Sciatic nerve (tissue), 2 donors: ENCODE measurements around the gene COL20A1. TPM values are rescaled to one million over a fixed set of nuclear protein-coding genes. Genes with fewer than 3 reads are reported as not detected.

ENCODE experiments used
- ATAC-seq: fragments of 200-7000 bp; cut with Tn5 transposase; one replicate; pipeline ENCODE4 v1.9.1; 2020; ENCODE audit warnings: mild to moderate bottlenecking, moderate library complexity
- DNase-seq: peaks from one replicate; pipeline ENCODE4 v3.0.0-alpha.2; 2020; ENCODE audit warnings: low spot score
- intact Hi-C: fragments of 100-400 bp; cut with DNase I; formaldehyde crosslinking; loops from one replicate; pipeline ENCODE4 v1.14.2; 2022
- total RNA-seq: library from RNA; stranded (reverse); fragmentation: NEBNext Ultra II Directional; extraction: Animal tissue kit (Norgen Biotek cat#: 25700); gene quantifications from one replicate; pipeline ENCODE4 v1.2.1, GENCODE V29; 2021
- donor health status: DM: no; HTN: no; CAD: no.
- donor health status: DM: no; HTN: no; CAD: no.

The COL20A1 gene
- total RNA-seq, 1 donor from 2014 or later = 0.22 TPM

DNA sequence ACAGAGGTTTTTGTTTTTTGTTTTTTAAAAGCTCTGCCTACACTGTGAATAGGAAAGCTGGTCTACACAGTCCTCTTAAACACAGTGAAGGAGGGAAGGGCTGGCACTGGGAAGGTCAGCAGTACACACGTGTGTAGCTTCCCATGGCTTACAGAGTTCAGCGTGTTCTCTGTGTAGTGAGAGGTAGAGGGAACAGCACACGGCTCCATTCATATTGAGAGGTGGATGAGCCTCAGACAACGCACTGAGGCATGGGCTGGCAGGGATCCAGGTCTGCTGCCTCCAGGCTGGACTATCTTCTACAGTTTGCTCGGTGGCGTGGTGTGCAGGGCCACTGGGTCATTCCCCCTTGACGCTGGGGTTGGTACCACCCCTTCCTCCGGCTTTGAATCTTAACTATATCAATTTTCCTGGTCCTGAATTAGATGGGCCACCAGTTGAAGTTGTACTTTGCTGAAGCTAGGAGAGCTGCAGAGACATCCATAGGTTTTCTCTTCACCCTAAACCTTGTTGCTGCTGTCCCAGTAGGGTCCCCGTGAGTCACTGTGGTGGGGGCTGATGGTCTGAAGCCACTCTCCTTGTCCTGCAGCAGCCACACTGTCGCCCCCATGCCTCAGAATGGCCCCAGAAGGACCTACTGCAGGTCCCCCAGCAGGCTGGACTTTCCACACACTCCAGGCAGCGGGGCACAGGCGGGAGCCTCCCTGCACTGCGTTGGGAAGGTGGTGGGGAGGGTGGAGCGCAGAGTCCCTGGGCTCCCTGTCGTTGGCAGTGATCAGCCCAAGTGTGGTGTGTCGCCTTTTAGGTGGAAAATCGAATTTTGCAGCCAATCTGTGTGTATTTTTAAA is 18.4 kb upstream of the COL20A1 start:
- DNase-seq (no peak), ATAC-seq (no peak)
- intact Hi-C loops = no loop called here

DNA sequence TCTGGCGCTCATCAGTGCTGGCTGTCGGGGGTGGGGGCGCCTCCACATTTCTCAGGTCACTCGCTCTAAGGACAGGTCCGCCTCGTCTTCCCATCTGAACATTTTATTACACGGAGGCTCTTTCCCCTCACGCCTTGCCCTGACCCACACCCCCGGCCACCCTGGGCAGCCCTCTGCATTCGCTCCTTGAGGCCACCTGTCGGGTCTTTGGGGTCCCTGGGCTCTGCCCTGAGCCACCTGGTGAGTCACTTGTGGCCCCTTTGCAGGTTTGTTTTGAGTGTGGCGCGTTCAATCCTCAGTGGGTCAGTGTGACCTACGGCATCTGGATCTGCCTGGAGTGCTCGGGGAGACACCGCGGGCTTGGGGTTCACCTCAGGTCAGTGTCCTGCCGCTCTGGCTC is 17.2 kb upstream of the COL20A1 start:
- intact Hi-C loops = no loop called here
- ATAC-seq (no peak), DNase-seq (no peak)

GRCh38 chr20:63276956-63277355 is 16.0 kb upstream of the COL20A1 start:
- ATAC-seq = no peak
- intact Hi-C loops = no loop called here
- no peak for DNase-seq

- intact Hi-C loops = no loop called here
- no peak for DNase-seq
- no peak for ATAC-seq
Measured at GRCh38 chr20:63277466-63278272, 15.3 kb upstream of the COL20A1 start.

DNA sequence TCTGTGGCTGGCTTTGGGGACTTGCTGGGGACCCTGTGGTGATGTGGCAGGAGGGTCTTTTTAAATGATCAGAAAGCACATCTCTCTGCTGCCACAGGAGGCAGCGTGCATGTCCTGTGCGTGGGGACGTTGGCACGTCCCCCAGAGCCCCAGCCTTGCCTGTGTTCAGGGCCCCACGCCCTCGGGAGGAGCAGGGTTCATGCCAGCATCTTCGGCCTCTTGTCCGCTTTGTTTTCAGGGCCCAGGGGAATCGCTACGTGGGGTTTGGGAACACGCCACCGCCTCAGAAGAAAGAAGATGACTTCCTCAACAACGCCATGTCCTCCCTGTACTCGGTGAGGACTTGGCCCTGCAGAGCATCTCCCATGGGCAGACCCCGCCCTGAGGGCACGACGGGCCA is 14.3 kb upstream of the COL20A1 start:
- ATAC-seq = no peak
- intact Hi-C loops = no loop called here
- DNase-seq = no peak

DNA sequence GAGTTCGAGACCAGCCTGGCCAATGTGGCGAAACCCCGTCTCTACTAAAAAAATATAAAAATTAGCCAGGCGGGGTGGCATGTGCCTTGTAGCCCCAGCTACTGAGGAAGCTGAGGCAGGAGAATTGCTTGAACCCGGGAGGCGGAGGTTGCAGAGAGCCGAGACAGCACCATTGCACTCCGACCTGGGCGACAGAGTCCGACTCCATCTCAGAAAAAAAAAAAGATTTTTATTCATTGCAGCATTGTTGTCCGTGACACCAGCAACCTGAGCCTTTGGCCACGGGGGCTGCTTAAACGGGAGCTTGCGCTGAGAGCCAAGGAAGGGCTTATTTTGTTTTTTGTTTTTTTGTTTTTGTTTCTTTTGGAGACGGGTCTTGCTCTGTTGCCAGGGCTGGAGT is 13.1 kb upstream of the COL20A1 start:
- intact Hi-C loops = no loop called here

GRCh38 chr20:63280371-63280770 is 12.6 kb upstream of the COL20A1 start:
- DNase-seq = no peak
- intact Hi-C loops = no loop called here
- ATAC-seq = no peak

More for the DNA sequence above, 13.1 kb upstream of the COL20A1 start:
- ATAC-seq (no peak), DNase-seq (no peak)

DNA sequence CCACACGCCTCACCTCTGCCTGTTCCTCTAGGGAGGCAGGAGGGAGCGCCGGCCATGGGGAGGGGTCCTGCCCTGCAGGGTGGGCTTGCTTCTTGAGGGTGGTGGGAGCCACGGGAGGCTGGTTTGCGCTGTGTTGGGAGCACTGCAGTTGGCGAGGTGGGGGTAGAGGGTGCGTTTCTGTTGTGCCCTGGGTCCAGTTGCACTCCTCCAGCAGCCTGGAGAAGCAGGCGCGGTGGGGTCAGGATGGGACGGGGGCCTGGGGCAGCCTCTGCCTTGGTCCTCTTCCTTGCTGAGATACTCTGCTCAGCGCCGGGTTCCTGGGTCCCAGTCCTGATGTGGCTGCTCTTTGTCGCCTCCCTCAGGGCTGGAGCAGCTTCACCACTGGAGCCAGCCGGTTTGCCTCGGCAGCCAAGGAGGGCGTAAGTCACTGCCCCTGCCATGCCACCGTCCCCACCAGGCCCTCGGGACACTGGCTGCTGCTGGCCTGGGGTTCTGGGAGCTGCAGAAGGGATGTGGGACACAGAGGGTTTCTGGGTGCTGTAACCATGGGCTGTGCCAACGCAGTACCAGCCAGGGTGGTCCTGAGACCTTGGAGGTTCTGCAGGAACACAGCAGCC is 11.9 kb upstream of the COL20A1 start:
- ATAC-seq (no peak), DNase-seq (no peak)
- intact Hi-C loops = no loop called here

DNA sequence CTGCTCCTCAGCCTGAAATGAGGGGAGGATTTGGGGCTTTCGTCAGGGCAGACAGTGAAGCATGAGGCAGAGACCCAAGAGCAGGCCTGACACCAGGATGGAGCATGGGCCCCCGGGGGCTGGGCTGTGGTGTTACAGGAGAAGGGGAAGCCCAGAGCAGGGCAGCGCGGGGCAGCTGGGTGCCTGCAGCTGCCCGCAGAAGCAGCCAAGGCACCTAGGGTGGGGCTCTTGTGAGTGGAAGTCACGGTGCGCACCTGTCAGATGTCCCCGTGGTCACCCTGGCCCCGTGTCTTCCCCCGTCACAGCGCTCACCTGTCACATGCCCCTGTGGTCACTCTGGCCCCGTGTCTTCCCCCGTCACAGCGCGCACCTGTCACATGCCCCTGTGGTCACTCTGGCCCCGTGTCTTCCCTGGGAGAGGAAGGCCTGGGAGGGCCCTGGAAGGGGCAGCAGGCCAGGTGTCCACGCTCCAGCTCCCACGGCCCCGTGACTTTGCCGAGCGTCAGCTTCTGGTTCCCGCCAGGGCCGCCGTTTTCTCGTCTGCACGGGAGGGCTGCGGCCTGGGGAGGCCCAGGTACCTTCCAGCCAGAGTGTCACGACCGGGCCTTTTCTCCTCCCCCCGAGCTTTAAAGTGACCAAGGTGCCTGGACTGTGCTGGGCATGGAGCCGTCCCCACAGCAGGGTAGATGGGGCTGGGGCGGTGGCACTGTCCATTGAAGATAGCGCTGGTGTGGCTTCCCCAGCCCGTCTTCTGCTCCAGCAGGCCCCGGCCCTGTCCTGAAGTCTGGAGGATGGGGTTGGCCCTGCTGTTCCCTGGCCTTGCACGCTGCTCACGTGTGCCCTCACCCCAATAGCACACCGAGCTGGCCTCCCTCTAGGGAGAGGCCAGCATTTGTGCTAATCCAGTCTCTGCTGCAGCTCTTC is 11.0 kb upstream of the COL20A1 start:
- no peak for ATAC-seq
- intact Hi-C loops = no loop called here

GRCh38 chr20:63282946-63283345 is 10.0 kb upstream of the COL20A1 start:
- intact Hi-C loops = no loop called here
- no peak for ATAC-seq

More for the DNA sequence above, 11.0 kb upstream of the COL20A1 start:
- no peak for DNase-seq

GRCh38 chr20:63283397-63284082 is 9.4 kb upstream of the COL20A1 start:
- intact Hi-C loops = no loop called here
- DNase-seq = no peak
- ATAC-seq = no peak

More at GRCh38 chr20:63282946-63283345, 10.0 kb upstream of the COL20A1 start:
- DNase-seq = no peak

DNA sequence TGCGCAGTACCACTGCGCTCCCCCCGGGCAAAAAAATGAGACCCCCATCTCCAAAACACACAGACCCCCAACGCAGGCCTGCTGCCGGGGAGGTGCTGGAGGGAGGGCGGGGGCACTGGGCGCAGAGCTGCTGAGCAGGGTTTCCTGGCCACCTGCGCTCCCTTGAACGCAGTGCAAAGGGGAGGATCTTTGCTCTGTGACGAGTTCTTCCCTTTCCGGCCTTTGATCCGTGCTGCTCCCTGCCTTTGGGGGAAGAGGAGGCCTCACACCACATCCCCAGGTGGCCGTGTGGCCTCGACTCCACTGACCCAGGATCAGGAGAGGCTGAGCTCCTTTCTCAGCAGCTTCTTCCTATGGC is 8.9 kb upstream of the COL20A1 start:
- intact Hi-C loops = no loop called here
- no peak for ATAC-seq
- no peak for DNase-seq

GRCh38 chr20:63284544-63284949 is 8.4 kb upstream of the COL20A1 start:
- ATAC-seq (no peak), DNase-seq (no peak)
- intact Hi-C loops = no loop called here

DNA sequence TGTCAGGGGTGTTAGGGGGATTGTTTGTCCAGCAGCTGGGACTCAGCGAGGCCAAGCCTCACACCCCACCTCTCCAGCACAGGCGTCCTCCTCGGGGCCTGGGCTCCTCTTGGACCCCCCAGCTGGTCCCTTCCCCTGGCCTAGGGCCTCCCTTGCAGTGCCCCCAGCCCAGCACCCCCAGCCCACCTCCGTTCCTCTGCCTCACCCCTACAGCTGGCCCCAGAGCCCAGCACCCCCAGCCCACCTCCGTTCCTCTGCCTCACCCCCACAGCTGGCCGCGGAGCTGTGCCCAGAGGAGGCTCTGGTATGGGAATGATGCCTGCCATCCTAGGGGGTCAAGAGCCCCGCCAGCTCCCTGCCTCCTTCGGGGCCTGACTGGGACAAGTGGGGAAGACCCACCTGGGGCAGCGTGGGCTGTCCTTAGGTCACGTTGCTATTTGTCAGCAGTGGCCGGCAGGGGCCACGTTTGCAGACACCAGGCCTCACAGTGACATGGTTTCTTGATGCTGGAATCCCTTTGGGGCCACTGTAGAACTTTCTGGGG is 7.9 kb upstream of the COL20A1 start:
- intact Hi-C loops = no loop called here
- ATAC-seq (no peak), DNase-seq (no peak)

DNA sequence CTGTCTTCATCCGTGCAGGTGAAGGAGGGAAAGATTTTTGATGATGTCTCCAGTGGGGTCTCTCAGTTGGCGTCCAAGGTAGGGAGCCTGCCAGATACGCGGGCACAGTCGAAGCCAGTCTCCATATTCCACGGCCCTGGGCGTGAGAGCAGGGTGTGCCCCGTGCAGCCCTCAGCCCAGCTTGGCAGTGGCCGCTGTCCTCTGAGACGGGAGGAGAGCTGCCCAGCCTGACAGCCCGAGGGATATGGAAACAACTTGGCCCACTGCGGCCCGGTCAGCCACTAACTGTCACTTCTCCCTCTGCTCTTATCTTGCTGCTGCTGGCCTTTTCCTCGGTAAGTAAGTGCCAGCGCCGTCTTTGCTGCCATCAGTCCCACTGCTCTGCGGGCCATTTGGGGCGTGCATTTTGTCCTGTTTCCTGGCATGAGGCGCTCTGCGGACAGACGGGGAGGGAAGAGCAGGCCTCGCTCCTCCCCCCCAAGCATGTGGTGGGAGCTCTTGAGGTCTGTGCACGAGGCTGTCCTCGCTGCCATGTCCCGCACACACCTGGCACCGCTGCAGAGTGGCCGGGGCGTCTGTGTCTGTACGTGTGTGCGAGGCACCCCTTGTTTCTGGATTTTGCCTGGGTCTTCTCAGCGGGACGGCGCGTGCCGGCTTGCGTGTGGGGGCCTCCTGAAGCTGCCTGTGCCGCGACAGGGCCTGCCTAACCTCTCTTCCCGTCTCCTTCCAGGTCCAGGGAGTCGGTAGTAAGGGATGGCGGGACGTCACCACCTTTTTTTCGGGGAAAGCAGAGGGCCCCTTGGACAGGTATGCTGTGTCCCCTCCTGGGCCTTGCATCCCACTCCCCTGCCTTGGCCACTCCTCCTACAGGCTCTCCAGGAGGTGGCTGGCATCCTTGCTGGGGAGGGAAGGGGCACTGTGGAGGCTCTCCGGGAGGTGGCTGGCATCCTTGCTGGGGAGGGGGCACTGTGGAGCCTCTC is 7.1 kb upstream of the COL20A1 start:
- intact Hi-C loops = no loop called here
- no peak for ATAC-seq
- DNase-seq = no peak

DNA sequence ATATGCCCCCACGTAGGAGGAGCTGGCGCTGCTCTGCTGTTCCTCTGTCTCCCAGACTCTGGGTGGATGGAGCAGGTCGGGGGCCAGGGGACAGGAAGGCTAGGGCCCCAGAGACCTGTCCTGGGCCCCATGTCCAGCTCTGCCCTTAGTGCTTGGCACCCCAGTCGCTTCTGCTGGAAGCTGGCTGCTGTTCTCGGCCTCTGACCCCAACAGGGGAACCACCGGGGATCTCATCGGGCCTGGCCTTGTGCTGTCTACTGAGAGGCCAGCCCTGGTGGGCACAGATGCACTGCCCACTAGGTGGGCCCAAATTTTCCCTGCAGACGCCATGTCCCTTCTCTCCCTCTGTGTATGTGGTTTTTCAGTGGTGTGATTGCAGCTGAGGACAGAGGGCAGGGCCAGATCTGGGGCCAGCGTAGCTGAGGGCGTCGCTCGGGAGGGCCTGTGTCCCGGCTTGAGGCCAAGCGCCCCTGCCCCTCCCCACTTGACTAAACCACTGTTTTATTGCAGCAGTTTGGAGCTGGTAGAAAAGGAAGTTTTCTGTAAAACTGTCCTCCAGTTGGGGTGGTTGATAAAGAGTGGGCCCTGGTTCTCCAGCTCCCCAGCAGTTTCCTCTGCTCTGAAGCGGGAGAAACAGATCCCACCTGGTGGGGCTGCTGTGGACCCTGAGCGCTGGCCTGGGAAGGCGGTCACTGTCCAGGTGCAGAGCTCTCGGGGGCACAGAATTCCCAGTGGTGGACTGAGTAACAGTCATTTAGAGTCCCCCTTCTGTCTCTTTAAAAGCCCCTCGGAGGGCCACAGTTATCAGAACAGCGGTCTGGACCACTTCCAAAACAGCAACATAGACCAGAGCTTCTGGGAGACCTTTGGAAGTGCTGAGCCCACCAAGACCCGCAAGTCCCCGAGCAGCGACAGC is 5.9 kb upstream of the COL20A1 start:
- ATAC-seq (no peak), DNase-seq (no peak)
- intact Hi-C loops = no loop called here
